ENCODE results near the gene DOCK2. TPM values are rescaled to one million over a fixed set of nuclear protein-coding genes. Genes with fewer than 3 reads are reported as not detected.

The DOCK2 gene
- total RNA-seq, 1 experiment from 2014 or later: 4.6 TPM

DNA sequence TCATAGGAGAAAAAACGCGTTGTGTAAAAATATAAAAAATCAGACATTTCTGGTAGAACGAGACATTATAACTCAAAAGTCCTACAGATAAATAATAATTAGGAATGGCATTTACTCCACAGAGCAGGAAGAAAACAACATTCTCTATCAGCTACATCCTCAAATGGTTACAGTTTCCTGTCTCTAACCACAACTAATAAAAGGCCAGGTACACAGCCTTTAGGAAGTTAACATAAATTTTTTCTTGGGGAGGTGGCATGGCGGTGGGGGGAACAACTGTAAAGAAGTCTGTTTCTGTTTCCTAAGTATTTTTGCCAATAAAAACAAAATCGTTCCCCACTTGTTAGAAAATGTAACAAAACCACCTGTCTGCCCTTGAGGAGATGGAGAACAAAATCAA, 298.7 kb downstream of the DOCK2 start:
- no peak overlapping the region for H3K4me3 Mint-ChIP-seq
- no peak for DNase-seq (ENCODE audit: low spot score)
- H3K9me3 Mint-ChIP-seq: no peaks in the 10 kb centered on the region
- H3K27me3 Mint-ChIP-seq (ENCODE audit: low read depth): no peaks in the 10 kb centered on the region
- CTCF ChIA-PET: interaction anchor here (0.6 to 0.9 kb wide), 3 partner anchors 45 to 508 kb away, joined by 3 to 5 read pairs (median 3); no protein-coding TSS in a partner anchor
- POLR2A ChIA-PET: no interaction called here
- ATAC-seq: no peak
- H3K27ac Mint-ChIP-seq: no peak overlapping the region
- no peaks in the 10 kb centered on the region for H3K4me1 Mint-ChIP-seq
- TF ChIP-seq ARID4B (CRISPR knock-in tag; IDR thresholded peaks at IDR 0.05; ENCODE audit: borderline replicate concordance): no peak
- no peak for TF ChIP-seq NR2C2 (CRISPR knock-in tag; IDR thresholded peaks at IDR 0.05)
- TF ChIP-seq NR3C1 (CRISPR knock-in tag; conservative IDR thresholded peaks at IDR 0.05; ENCODE audit: low read depth): no peak
- no peak for TF ChIP-seq SMAD4 (CRISPR knock-in tag; IDR thresholded peaks at IDR 0.05)
- TF ChIP-seq RORB (CRISPR knock-in tag; IDR thresholded peaks at IDR 0.05): no peak
- no peak for TF ChIP-seq FOXP1 (CRISPR knock-in tag; IDR thresholded peaks at IDR 0.05; ENCODE audit: borderline replicate concordance)
- no peak for TF ChIP-seq E2F5 (CRISPR knock-in tag; IDR thresholded peaks at IDR 0.05)
- H3K36me3 Mint-ChIP-seq: no peaks in the 10 kb centered on the region

DNA sequence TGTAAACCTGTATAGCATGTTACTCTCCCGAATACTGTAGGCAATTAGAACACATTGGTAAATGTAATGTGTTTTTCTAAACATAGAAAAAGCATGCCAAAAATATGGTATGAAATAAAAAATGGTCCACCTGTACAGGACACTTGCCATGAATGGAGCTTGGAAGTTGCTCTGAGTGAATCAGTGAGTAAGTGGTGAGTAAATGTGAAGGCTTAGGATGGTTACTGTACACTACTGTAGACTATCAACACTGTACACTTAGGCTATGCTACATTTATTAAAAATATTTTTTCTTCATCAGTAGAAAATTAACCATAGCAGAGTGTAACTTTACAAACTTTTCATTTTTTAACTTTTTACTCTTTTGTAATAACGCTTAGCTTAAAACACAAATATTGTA, 301.4 kb downstream of the DOCK2 start:
- Mint-ChIP-seq H3K4me1 (no peaks in the 10 kb centered on the region), H3K9me3 (no peaks in the 10 kb centered on the region), H3K4me3 (no peak overlapping the region), H3K27ac (no peak overlapping the region), H3K36me3 (no peaks in the 10 kb centered on the region), H3K27me3 (ENCODE audit: low read depth) (no peaks in the 10 kb centered on the region)
- DNase-seq (ENCODE audit: low spot score) (no peak), ATAC-seq (no peak)
- CTCF ChIA-PET: interaction anchor here (1.2 to 1.4 kb wide), 2 partner anchors 41 to 42 kb away, joined by 3 to 5 read pairs; partner anchors contain the start of gene INSYN2B
- POLR2A ChIA-PET: no interaction called here
- TF ChIP-seq JAZF1 (CRISPR knock-in tag; IDR thresholded peaks at IDR 0.05) (no peak), CREB1 (CRISPR knock-in tag; IDR thresholded peaks at IDR 0.05) (no peak), STAT6 (CRISPR knock-in tag; conservative IDR thresholded peaks at IDR 0.05; ENCODE audit: low read depth) (no peak), ESRRA (CRISPR knock-in tag; IDR thresholded peaks at IDR 0.05; ENCODE audit: borderline replicate concordance) (no peak), NFYB (CRISPR knock-in tag; conservative IDR thresholded peaks at IDR 0.05; ENCODE audit: low read depth) (no peak), CREM (CRISPR knock-in tag; IDR thresholded peaks at IDR 0.05) (no peak), ZNF121 (CRISPR knock-in tag; IDR thresholded peaks at IDR 0.05) (no peak), ZNF232 (CRISPR knock-in tag; IDR thresholded peaks at IDR 0.05) (no peak), NFE2L1 (CRISPR knock-in tag; IDR thresholded peaks at IDR 0.05) (no peak), NR3C1 (CRISPR knock-in tag; conservative IDR thresholded peaks at IDR 0.05; ENCODE audit: low read depth) (no peak)
- TF ChIP-seq, protein P1, sequence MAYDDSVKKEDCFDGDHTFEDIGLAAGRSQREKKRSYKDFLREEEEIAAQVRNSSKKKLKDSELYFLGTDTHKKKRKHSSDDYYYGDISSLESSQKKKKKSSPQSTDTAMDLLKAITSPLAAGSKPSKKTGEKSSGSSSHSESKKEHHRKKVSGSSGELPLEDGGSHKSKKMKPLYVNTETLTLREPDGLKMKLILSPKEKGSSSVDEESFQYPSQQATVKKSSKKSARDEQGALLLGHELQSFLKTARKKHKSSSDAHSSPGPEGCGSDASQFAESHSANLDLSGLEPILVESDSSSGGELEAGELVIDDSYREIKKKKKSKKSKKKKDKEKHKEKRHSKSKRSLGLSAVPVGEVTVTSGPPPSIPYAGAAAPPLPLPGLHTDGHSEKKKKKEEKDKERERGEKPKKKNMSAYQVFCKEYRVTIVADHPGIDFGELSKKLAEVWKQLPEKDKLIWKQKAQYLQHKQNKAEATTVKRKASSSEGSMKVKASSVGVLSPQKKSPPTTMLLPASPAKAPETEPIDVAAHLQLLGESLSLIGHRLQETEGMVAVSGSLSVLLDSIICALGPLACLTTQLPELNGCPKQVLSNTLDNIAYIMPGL (CRISPR knock-in tag; IDR thresholded peaks at IDR 0.05): no peak
- TF ChIP-seq, protein P2, sequence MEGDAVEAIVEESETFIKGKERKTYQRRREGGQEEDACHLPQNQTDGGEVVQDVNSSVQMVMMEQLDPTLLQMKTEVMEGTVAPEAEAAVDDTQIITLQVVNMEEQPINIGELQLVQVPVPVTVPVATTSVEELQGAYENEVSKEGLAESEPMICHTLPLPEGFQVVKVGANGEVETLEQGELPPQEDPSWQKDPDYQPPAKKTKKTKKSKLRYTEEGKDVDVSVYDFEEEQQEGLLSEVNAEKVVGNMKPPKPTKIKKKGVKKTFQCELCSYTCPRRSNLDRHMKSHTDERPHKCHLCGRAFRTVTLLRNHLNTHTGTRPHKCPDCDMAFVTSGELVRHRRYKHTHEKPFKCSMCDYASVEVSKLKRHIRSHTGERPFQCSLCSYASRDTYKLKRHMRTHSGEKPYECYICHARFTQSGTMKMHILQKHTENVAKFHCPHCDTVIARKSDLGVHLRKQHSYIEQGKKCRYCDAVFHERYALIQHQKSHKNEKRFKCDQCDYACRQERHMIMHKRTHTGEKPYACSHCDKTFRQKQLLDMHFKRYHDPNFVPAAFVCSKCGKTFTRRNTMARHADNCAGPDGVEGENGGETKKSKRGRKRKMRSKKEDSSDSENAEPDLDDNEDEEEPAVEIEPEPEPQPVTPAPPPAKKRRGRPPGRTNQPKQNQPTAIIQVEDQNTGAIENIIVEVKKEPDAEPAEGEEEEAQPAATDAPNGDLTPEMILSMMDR (IDR thresholded peaks at IDR 0.05): no peak

All from WTC11 (cell line).